IMR-90 (cell line): ENCODE results near the gene DPYSL3. TPM values are rescaled to one million over a fixed set of nuclear protein-coding genes. Genes with fewer than 3 reads are reported as not detected.

ENCODE experiments used
- ATAC-seq: fragments of 200-7000 bp; cut with Tn5 transposase; 2 replicates; pipeline ENCODE4 v1.9.1; 2020; ENCODE audit warnings: low read depth, mild to moderate bottlenecking, moderate library complexity
- BruUV-seq: library from RNA; stranded (reverse); fragments of 400-500 nt; replicated peaks from 2 replicates; lab custom pipeline; 2021; lab: Mats Ljungman, UMichigan
- CTCF ChIA-PET: fragments of 300-600 bp; formaldehyde crosslinking; extraction: SDS; loops from one replicate; lab custom pipeline; 2021; ENCODE audit warnings: antibody characterized with exemption; lab: Yijun Ruan, JAX
- POLR2A ChIA-PET: fragments of 300-600 bp; sonication (Branson Sonifier 250); formaldehyde crosslinking; loops from one replicate; lab custom pipeline; 2022; ENCODE audit warnings: antibody characterized with exemption; ENCODE audit not compliant: unreplicated experiment; lab: Charles Lee
- DNase-seq: peaks from one replicate; pipeline ENCODE4 v3.0.0; 2013
- H2AFZ ChIP-seq: replicated peaks from 2 replicates; pipeline ENCODE3; 2013; ENCODE audit warnings: low read length, mild to moderate bottlenecking; ENCODE audit not compliant: poor library complexity
- H2AK5ac ChIP-seq: 2 replicates; pipeline ENCODE4 v1.6.1; 2013; ENCODE audit warnings: low read depth, low read length, inconsistent platforms
- H2AK9ac ChIP-seq: replicated peaks from 2 replicates; pipeline ENCODE3; 2013; ENCODE audit warnings: mild to moderate bottlenecking, low read depth, low read length, moderate library complexity; ENCODE audit not compliant: poor library complexity
- H2BK120ac ChIP-seq: 2 replicates; pipeline ENCODE4 v1.6.1; 2013; ENCODE audit warnings: low read depth, low read length, inconsistent platforms
- H2BK15ac ChIP-seq: 3 replicates; pipeline ENCODE4 v1.6.1; 2013; ENCODE audit warnings: low read depth, low read length, inconsistent platforms
- H2BK20ac ChIP-seq: 2 replicates; pipeline ENCODE4 v1.6.1; 2013; ENCODE audit warnings: low read depth, mild to moderate bottlenecking, inconsistent platforms, low read length, moderate library complexity
- H2BK5ac ChIP-seq: 2 replicates; pipeline ENCODE4 v1.6.1; 2013; ENCODE audit warnings: mild to moderate bottlenecking, low read depth, low read length, inconsistent platforms; ENCODE audit not compliant: poor library complexity, severe bottlenecking
- H3K14ac ChIP-seq: replicated peaks from 2 replicates; pipeline ENCODE4 v1.6.1; 2013; ENCODE audit warnings: low read depth, low read length, inconsistent platforms
- H3K18ac ChIP-seq: 2 replicates; pipeline ENCODE4 v1.6.1; 2013; ENCODE audit warnings: low read depth, low read length, control low read depth
- H3K23ac ChIP-seq: 2 replicates; pipeline ENCODE4 v1.6.1; 2013; ENCODE audit warnings: low read depth, low read length, inconsistent platforms
- H3K27ac ChIP-seq: 2 replicates; pipeline ENCODE4 v1.5.1; 2013; ENCODE audit warnings: mild to moderate bottlenecking, control low read depth, low read length; ENCODE audit not compliant: insufficient read depth
- H3K27me3 ChIP-seq: 2 replicates; pipeline ENCODE4 v1.6.1; 2013; ENCODE audit warnings: low read length; ENCODE audit not compliant: control insufficient read depth, insufficient read depth
- H3K36me3 ChIP-seq: 2 replicates; pipeline ENCODE4 v1.6.1; 2013; ENCODE audit warnings: low read length, mixed read lengths; ENCODE audit not compliant: control insufficient read depth, insufficient read depth
- H3K4ac ChIP-seq: 2 replicates; pipeline ENCODE4 v1.6.1; 2013; ENCODE audit warnings: low read depth, low read length, inconsistent platforms
- H3K4me1 ChIP-seq: 2 replicates; pipeline ENCODE4 v1.6.1; 2013; ENCODE audit warnings: low read length, mixed read lengths; ENCODE audit not compliant: control insufficient read depth, insufficient read depth
- H3K4me2 ChIP-seq: 2 replicates; pipeline ENCODE4 v1.6.1; 2013; ENCODE audit warnings: low read depth, mild to moderate bottlenecking, control low read depth, low read length, moderate library complexity
- H3K4me3 ChIP-seq: 2 replicates; pipeline ENCODE4 v1.5.1; 2013; ENCODE audit warnings: low read depth, mild to moderate bottlenecking, control low read depth, low read length, moderate library complexity; ENCODE audit not compliant: insufficient read depth
- H3K56ac ChIP-seq: 2 replicates; pipeline ENCODE4 v1.6.1; 2013; ENCODE audit warnings: low read length, inconsistent platforms; ENCODE audit not compliant: insufficient read depth; ENCODE audit errors: extremely low read depth
- H3K79me1 ChIP-seq, 2 experiments: 2 replicates each; pipeline ENCODE4 v1.6.1; 2013; ENCODE audit warnings: low read length in 2 of 2, inconsistent platforms in 1 of 2, low read depth in 1 of 2
- H3K9ac ChIP-seq: 2 replicates; pipeline ENCODE4 v1.6.1; 2013; ENCODE audit warnings: low read depth, low read length, control low read depth
- H3K9me1 ChIP-seq: 2 replicates; pipeline ENCODE4 v1.6.1; 2013; ENCODE audit warnings: low read length, inconsistent platforms; ENCODE audit not compliant: insufficient read depth
- H3K9me3 ChIP-seq: 2 replicates; pipeline ENCODE4 v1.6.1; 2013; ENCODE audit warnings: low read length; ENCODE audit not compliant: control insufficient read depth, insufficient read depth
- H4K20me1 ChIP-seq: 2 replicates; pipeline ENCODE4 v1.6.1; 2013; ENCODE audit warnings: low read length, inconsistent platforms; ENCODE audit not compliant: insufficient read depth
- H4K5ac ChIP-seq: 2 replicates; pipeline ENCODE4 v1.6.1; 2013; ENCODE audit warnings: mild to moderate bottlenecking, low read depth, low read length, control low read depth
- H4K8ac ChIP-seq, 2 experiments: 2 replicates each; pipeline ENCODE4 v1.6.1; 2013; ENCODE audit warnings: low read depth in 2 of 2, low read length in 2 of 2, control low read depth in 1 of 2, inconsistent platforms in 1 of 2
- H4K91ac ChIP-seq: 2 replicates; pipeline ENCODE4 v1.6.1; 2013; ENCODE audit warnings: low read depth, low read length, inconsistent platforms; ENCODE audit not compliant: insufficient read depth
- BHLHE40 ChIP-seq: fragments of 150-350 bp; IDR thresholded peaks from 2 replicates; pipeline ENCODE4 v1.6.1; 2016; ENCODE audit warnings: mild to moderate bottlenecking, low read depth, low read length
- CEBPB ChIP-seq: IDR thresholded peaks from 2 replicates; pipeline ENCODE4 v1.6.1; 2012; ENCODE audit warnings: low read depth, low read length, improper control_type of control experiment
- CTCF ChIP-seq: conservative IDR thresholded peaks from 2 replicates; pipeline ENCODE4 v1.5.1; 2012; ENCODE audit warnings: mild to moderate bottlenecking, low read depth, low read length, improper control_type of control experiment
- ELK1 ChIP-seq: fragments of 150-350 bp; IDR thresholded peaks from 2 replicates; pipeline ENCODE4 v1.6.1; 2016; ENCODE audit warnings: low read depth, mild to moderate bottlenecking, low read length, moderate library complexity, borderline replicate concordance
- FOS ChIP-seq: fragments of 150-350 bp; IDR thresholded peaks from 2 replicates; pipeline ENCODE4 v1.6.1; 2016; ENCODE audit warnings: low read depth, low read length
- MAFK ChIP-seq: IDR thresholded peaks from 2 replicates; pipeline ENCODE4 v1.6.1; 2012; ENCODE audit warnings: low read depth, low read length, improper control_type of control experiment
- MAZ ChIP-seq: IDR thresholded peaks from 2 replicates; pipeline ENCODE4 v1.6.1; 2012; ENCODE audit warnings: low read depth, mild to moderate bottlenecking, low read length, improper control_type of control experiment, moderate library complexity, borderline replicate concordance
- NFE2L2 ChIP-seq: fragments of 150-350 bp; IDR thresholded peaks from 2 replicates; pipeline ENCODE4 v1.6.1; 2016; ENCODE audit warnings: low read depth, mild to moderate bottlenecking, low read length
- POLR2A ChIP-seq: IDR thresholded peaks from 2 replicates; pipeline ENCODE4 v1.6.1; 2012; ENCODE audit warnings: mild to moderate bottlenecking, low read depth, low read length
- RAD21 ChIP-seq: IDR thresholded peaks from 2 replicates; pipeline ENCODE4 v1.6.1; 2012; ENCODE audit warnings: low read length, improper control_type of control experiment
- SMC3 ChIP-seq: fragments of 150-350 bp; IDR thresholded peaks from 2 replicates; pipeline ENCODE4 v1.6.1; 2016; ENCODE audit warnings: low read depth, mild to moderate bottlenecking, antibody characterized with exemption, low read length, moderate library complexity
- USF2 ChIP-seq: fragments of 150-350 bp; IDR thresholded peaks from 2 replicates; pipeline ENCODE4 v1.6.1; 2017; ENCODE audit warnings: mild to moderate bottlenecking, antibody characterized with exemption, low read length, low read depth
- WGBS, 2 experiments: methylation state at CpG; one replicate each; pipeline versions ENCODE4 v1.1.5 to v1.1.7; 2013; ENCODE audit warnings: missing lambda C conversion rate in 2 of 2; ENCODE audit not compliant: insufficient read length in 1 of 2; ENCODE audit errors: extremely low coverage in 2 of 2; 5-methylcytosine and 5-hydroxymethylcytosine counted together
- dilution Hi-C: fragments of 300-500 bp; cut with HindIII; formaldehyde crosslinking; loops from one replicate; pipeline ENCODE4 v1.14.3; 2018; ENCODE audit warnings: low sequenced_read_pairs; ENCODE audit not compliant: unreplicated experiment
- in situ Hi-C: fragments of 300-500 bp; cut with MboI; formaldehyde crosslinking; loops from 3 replicates; pipeline ENCODE4 v1.14.3; 2019; ENCODE audit warnings: low sequenced_read_pairs, inconsistent platforms, mixed read lengths
- intact Hi-C: fragments of 100-400 bp; cut with micrococcal nuclease; formaldehyde crosslinking; loops from 2 replicates; pipeline ENCODE4 v1.10.0; 2022
- polyA plus RNA-seq, 3 experiments: library from polyadenylated mRNA; depleted of rRNA; stranded (reverse); fragments of >200 nt; gene quantifications; 2 replicates each; pipeline ENCODE4 v1.2.3, GENCODE V29; 2012; ENCODE audit warnings: low replicate concordance in 1 of 3
- total RNA-seq: library from RNA; depleted of rRNA; stranded (reverse); fragments of >200 nt; gene quantifications from 2 replicates; pipeline ENCODE4 v1.2.3, GENCODE V29; 2012

The DPYSL3 gene
- total and polyA plus RNA-seq, 2 of the 4 experiments (the other 2 are of a cell fraction): 50.2 to 60.9 TPM

- no peak overlapping the region for H2AK9ac ChIP-seq
- no peaks in the 10 kb centered on the region for H4K20me1 ChIP-seq
- H3K79me1 ChIP-seq: no peaks in the 10 kb centered on the region
- TF ChIP-seq USF2: no peak
- no peak for TF ChIP-seq ELK1
- no peak for TF ChIP-seq POLR2A
- no peak for TF ChIP-seq RAD21
- no peak for TF ChIP-seq MAFK
- TF ChIP-seq BHLHE40: no peak
- no peak for TF ChIP-seq FOS
- TF ChIP-seq SMC3: no peak
- TF ChIP-seq NFE2L2: no peak
- no peak for TF ChIP-seq CEBPB
- TF ChIP-seq CTCF: no peak
- no peak for TF ChIP-seq MAZ
- H3K23ac ChIP-seq: no peak overlapping the region
- peaks cover 2% of the 10 kb centered on the region; the same call in 1 of the 2 replicates for H3K36me3 ChIP-seq
- intact Hi-C loops: no loop called here
- H3K27me3 ChIP-seq: no peaks in the 10 kb centered on the region
- 86% methylated on average over 1 of the region's 7 CpGs; no CpG with 5 or more reads in 1 of the 2 experiments for WGBS, 2 experiments
- no peak for DNase-seq
- no peak overlapping the region for H3K4ac ChIP-seq
- H3K9me1 ChIP-seq: no peaks in the 10 kb centered on the region
- H2BK15ac ChIP-seq: no peak overlapping the region
- H2BK20ac ChIP-seq: no peak overlapping the region
- H3K9ac ChIP-seq: no peak overlapping the region
- H2BK5ac ChIP-seq: no peak overlapping the region
- no peak overlapping the region for H3K4me2 ChIP-seq
- H2AFZ ChIP-seq: no peak overlapping the region
- no peak overlapping the region for H3K18ac ChIP-seq
- H4K91ac ChIP-seq: no peak overlapping the region
- no peak for ATAC-seq
- no peaks in the 10 kb centered on the region for H3K9me3 ChIP-seq
- H4K8ac ChIP-seq: no peak overlapping the region
- no TSS peak for BruUV-seq
- H3K14ac ChIP-seq: no peak overlapping the region
- no peak overlapping the region for H3K56ac ChIP-seq
- H3K4me1 ChIP-seq: peaks cover 3% of the 10 kb centered on the region; the same call in 1 of the 2 replicates
- ChIA-PET CTCF (interaction anchor here (0.6 to 0.9 kb wide), 3 partner anchors 13 to 185 kb away, joined by 3 to 5 read pairs (median 3); no protein-coding TSS in a partner anchor), POLR2A (interaction anchor here (0.6 kb wide), 1 partner anchor 15 kb away, joined by 4 read pairs; no protein-coding TSS in a partner anchor)
- dilution Hi-C loops: no loop called here
- H4K5ac ChIP-seq: no peak overlapping the region
- no peak overlapping the region for H3K4me3 ChIP-seq
- H3K27ac ChIP-seq: no peak overlapping the region
- no peak overlapping the region for H2BK120ac ChIP-seq
- in situ Hi-C loops: no loop called here
- no peak overlapping the region for H2AK5ac ChIP-seq
These were observed 121.4 kb downstream of the DPYSL3 start for GRCh38 chr5:147388184-147389108.
